CD4-positive, alpha-beta T cell treated with Interleukin-21 for 1 hour (primary cell): ENCODE data around the gene ZDHHC4.
A peak's percentile ranks its signal among the peaks of the same experiment; 100 is the strongest.

ENCODE experiments used
- DNase-seq: peaks from one replicate; pipeline ENCODE4 v3.0.0-alpha.2; 2020

ZDHHC4 gene

GRCh38 chr7:6608081-6608480 is 30.8 kb downstream of the ZDHHC4 start:
- no peak for DNase-seq

- no peak for DNase-seq
Observed at GRCh38 chr7:6608794-6609193, 31.5 kb downstream of the ZDHHC4 start.

- DNase-seq, result no peak
Observed at GRCh38 chr7:6612819-6613218, 35.6 kb downstream of the ZDHHC4 start.

- DNase-seq, result no peak
Observed at GRCh38 chr7:6613706-6614105, 36.5 kb downstream of the ZDHHC4 start.

- peak; percentile 26 for DNase-seq
Observed at GRCh38 chr7:6614953-6615722, 37.9 kb downstream of the ZDHHC4 start, which contains the start of gene ZNF853. Gene ZNF853 (plus strand): TSS chr7:6615610. CDS start chr7:6616175, 565 bp downstream.

- no peak for DNase-seq
Observed at GRCh38 chr7:6615723-6616555, 38.7 kb downstream of the ZDHHC4 start.

- DNase-seq, result no peak
Observed at GRCh38 chr7:6616854-6617643, 39.8 kb downstream of the ZDHHC4 start.

- DNase-seq, result no peak
Observed at GRCh38 chr7:6618621-6619020, 41.4 kb downstream of the ZDHHC4 start.

GRCh38 chr7:6619961-6620360 is 42.7 kb downstream of the ZDHHC4 start:
- DNase-seq, result peak; percentile 11

- peak; percentile 8 for DNase-seq
Observed at GRCh38 chr7:6621195-6622133, 44.2 kb downstream of the ZDHHC4 start.

GRCh38 chr7:6622134-6622710 is 45.0 kb downstream of the ZDHHC4 start:
- no peak for DNase-seq

- peak; percentile 40 for DNase-seq
Observed at GRCh38 chr7:6623589-6624245, 46.5 kb downstream of the ZDHHC4 start.

GRCh38 chr7:6624246-6624611 is 47.0 kb downstream of the ZDHHC4 start:
- DNase-seq, result no peak

- no peak for DNase-seq
Observed at GRCh38 chr7:6628045-6628444, 50.8 kb downstream of the ZDHHC4 start.

GRCh38 chr7:6630007-6630849 is 53.0 kb downstream of the ZDHHC4 start:
- DNase-seq, result no peak

GRCh38 chr7:6631605-6632004 is 54.4 kb downstream of the ZDHHC4 start:
- DNase-seq, result no peak

- no peak for DNase-seq
Observed at GRCh38 chr7:6634021-6634420, 56.8 kb downstream of the ZDHHC4 start.

GRCh38 chr7:6634971-6635370 is 57.7 kb downstream of the ZDHHC4 start:
- peak; percentile 12 for DNase-seq

- DNase-seq, result peak; percentile 64
Observed at GRCh38 chr7:6636741-6637543, 59.7 kb downstream of the ZDHHC4 start, which contains the start of gene ZNF316. Gene ZNF316 (plus strand): TSS chr7:6637318. CDS start chr7:6642410, 5,092 bp downstream.
